Progenitor cell of endocrine pancreas (in vitro differentiated cells): ENCODE data around the gene CLEC3B. TPM values are rescaled to one million over a fixed set of nuclear protein-coding genes. Genes with fewer than 3 reads are reported as not detected.
"Not testable (repeated sequence)": the region's sequence is repeated elsewhere in the genome, so short reads cannot be mapped to it uniquely, and the experiment has no call there.

Source experiments
- DNase-seq: peaks from one replicate; pipeline ENCODE4 v3.0.0; 2021; ENCODE audit warnings: low spot score; ENCODE audit not compliant: unreplicated experiment
- H3K27ac Mint-ChIP-seq: 2 replicates; pipeline ENCODE4 v1.8.0; 2021; ENCODE audit warnings: mild to moderate bottlenecking, moderate library complexity, mixed read lengths
- H3K27me3 Mint-ChIP-seq: 2 replicates; pipeline ENCODE4 v1.8.0; 2021; ENCODE audit warnings: mixed read lengths
- H3K36me3 Mint-ChIP-seq: 2 replicates; pipeline ENCODE4 v1.8.0; 2022; ENCODE audit warnings: mixed read lengths; ENCODE audit not compliant: insufficient read depth
- H3K4me1 Mint-ChIP-seq: 2 replicates; pipeline ENCODE4 v1.8.0; 2021; ENCODE audit warnings: low read depth, mixed read lengths
- H3K4me3 Mint-ChIP-seq: 2 replicates; pipeline ENCODE4 v1.8.0; 2021; ENCODE audit warnings: low read depth, mild to moderate bottlenecking, moderate library complexity, mixed read lengths
- H3K9me3 Mint-ChIP-seq: 2 replicates; pipeline ENCODE4 v1.8.0; 2021; ENCODE audit warnings: low read depth, mixed read lengths
- total RNA-seq: library from RNA; stranded (reverse); gene quantifications from 2 replicates; pipeline ENCODE4 v1.2.1, GENCODE V29; 2021
- TF ChIP-seq, protein P1 (sequence below): fragments of 200-600 bp; sonication (generic); IDR thresholded peaks from one replicate; pipeline ENCODE4 v1.5.0; 2021; ENCODE audit warnings: antibody characterized with exemption, mild to moderate bottlenecking; ENCODE audit not compliant: unreplicated experiment

Gene CLEC3B
- total RNA-seq, 1 donor from 2014 or later: not detected

GRCh38 chr3:44984335-44984734, 41.8 kb upstream of the CLEC3B start:
- peaks cover 9% of the 10 kb centered on the region for H3K36me3 Mint-ChIP-seq
- H3K4me3 Mint-ChIP-seq: no peak overlapping the region
- no peak for DNase-seq
- no peaks in the 10 kb centered on the region for H3K27me3 Mint-ChIP-seq
- no peaks in the 10 kb centered on the region for H3K9me3 Mint-ChIP-seq
- peaks cover 2% of the 10 kb centered on the region for H3K4me1 Mint-ChIP-seq
- H3K27ac Mint-ChIP-seq: no peak overlapping the region
- TF ChIP-seq, protein P1, sequence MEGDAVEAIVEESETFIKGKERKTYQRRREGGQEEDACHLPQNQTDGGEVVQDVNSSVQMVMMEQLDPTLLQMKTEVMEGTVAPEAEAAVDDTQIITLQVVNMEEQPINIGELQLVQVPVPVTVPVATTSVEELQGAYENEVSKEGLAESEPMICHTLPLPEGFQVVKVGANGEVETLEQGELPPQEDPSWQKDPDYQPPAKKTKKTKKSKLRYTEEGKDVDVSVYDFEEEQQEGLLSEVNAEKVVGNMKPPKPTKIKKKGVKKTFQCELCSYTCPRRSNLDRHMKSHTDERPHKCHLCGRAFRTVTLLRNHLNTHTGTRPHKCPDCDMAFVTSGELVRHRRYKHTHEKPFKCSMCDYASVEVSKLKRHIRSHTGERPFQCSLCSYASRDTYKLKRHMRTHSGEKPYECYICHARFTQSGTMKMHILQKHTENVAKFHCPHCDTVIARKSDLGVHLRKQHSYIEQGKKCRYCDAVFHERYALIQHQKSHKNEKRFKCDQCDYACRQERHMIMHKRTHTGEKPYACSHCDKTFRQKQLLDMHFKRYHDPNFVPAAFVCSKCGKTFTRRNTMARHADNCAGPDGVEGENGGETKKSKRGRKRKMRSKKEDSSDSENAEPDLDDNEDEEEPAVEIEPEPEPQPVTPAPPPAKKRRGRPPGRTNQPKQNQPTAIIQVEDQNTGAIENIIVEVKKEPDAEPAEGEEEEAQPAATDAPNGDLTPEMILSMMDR: no peak

GRCh38 chr3:44986330-44986729, 39.8 kb upstream of the CLEC3B start:
- not testable (repeated sequence) for DNase-seq, H3K4me3 Mint-ChIP-seq, H3K27me3 Mint-ChIP-seq, H3K4me1 Mint-ChIP-seq, H3K27ac Mint-ChIP-seq, H3K9me3 Mint-ChIP-seq
- peaks cover 10% of the 10 kb centered on the region for H3K36me3 Mint-ChIP-seq

- peaks cover 2% of the 10 kb centered on the region for H3K4me1 Mint-ChIP-seq
- TF ChIP-seq, protein P1: no peak
- peaks cover 12% of the 10 kb centered on the region for H3K36me3 Mint-ChIP-seq
- H3K27ac Mint-ChIP-seq: no peak overlapping the region
- no peaks in the 10 kb centered on the region for H3K27me3 Mint-ChIP-seq
- no peak for DNase-seq
- H3K4me3 Mint-ChIP-seq: no peak overlapping the region
- H3K9me3 Mint-ChIP-seq: no peaks in the 10 kb centered on the region
Measured at GRCh38 chr3:44987332-44987731, 38.8 kb upstream of the CLEC3B start.

DNA sequence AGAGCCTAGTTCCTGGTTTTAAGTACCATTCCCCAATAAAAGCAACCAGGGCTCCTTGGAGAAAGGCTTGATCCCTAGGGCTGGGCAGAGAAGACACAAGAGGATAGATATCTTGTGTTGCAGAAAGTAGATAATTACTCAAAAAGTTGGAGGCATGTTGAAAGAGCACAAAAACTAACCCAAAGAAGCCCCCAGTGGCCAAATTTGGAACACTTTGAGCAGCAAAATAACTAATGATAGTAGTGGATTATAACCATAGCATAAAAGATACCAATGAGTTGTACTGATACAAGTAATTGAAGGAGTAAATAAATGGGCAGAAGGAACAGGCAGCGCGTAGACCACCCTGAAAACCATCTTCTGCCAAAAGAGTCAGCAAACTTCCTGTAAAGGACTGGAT, 38.0 kb upstream of the CLEC3B start:
- Mint-ChIP-seq H3K4me1 (peaks cover 8% of the 10 kb centered on the region), H3K27me3 (no peaks in the 10 kb centered on the region), H3K27ac (no peak overlapping the region), H3K36me3 (peaks cover 18% of the 10 kb centered on the region), H3K9me3 (no peaks in the 10 kb centered on the region), H3K4me3 (no peak overlapping the region)
- no peak for DNase-seq
- TF ChIP-seq, protein P1: peak; percentile 48

DNA sequence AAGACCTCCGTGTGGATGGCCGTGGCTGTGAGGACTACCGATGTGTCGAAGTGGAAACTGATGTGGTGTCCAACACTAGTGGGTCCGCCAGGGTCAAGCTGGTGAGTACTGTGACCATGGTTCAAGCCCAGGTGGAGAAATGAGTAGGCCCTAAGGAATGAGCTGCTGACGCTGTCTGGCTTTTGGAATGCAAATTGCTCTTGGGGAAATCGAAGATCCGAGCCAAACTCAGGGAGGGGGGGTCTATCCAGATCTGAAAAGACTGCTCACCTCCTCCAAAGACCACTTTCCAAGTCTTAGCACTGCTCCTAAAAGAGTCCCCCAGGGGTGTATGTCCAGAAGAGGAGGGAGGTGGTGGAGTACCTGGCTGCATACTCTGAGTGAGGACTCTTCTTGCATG, 37.0 kb upstream of the CLEC3B start:
- no peak for DNase-seq
- Mint-ChIP-seq H3K4me1 (peaks cover 15% of the 10 kb centered on the region), H3K27me3 (no peaks in the 10 kb centered on the region), H3K9me3 (no peaks in the 10 kb centered on the region), H3K36me3 (peaks cover 20% of the 10 kb centered on the region), H3K27ac (no peak overlapping the region), H3K4me3 (no peak overlapping the region)
- TF ChIP-seq, protein P1: no peak

DNA sequence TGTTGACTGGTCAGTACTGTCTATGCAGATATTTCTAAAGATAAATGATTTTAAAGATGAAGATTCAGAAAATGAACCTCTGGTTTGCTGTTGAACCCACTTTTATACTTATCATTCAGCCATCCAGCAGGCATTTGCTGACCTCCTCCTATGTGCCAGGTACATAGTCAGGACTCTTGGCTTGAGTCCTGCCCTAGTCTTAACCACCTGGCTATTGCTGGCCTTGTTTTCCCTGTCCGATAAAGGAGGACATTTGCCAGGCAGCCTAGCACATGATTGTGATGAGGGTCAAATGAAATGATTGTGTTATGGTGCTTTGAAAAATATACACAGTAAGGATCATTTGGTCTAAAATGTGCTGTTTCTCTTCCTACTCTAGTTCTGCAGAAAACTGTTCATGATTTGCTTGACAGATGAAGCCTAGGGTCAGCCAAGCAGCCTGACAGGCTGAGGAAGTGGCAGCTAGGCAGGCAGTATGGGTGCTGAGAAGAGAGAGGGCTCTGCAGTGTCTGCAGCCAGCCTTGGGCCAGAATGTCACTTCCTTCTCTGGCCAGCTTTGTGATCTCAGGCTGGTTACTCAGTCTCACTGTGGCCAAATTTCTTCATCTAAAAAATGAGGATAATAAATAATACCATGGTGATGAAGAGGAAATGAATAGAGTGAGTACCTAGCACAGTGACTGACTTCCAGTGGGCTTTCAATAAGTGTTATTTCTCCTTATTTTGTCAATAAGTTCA, 36.3 kb upstream of the CLEC3B start:
- no peak overlapping the region for H3K27ac Mint-ChIP-seq

More for the DNA sequence above, 36.3 kb upstream of the CLEC3B start:
- DNase-seq: no peak
- Mint-ChIP-seq H3K27me3 (no peaks in the 10 kb centered on the region), H3K4me1 (peaks cover 18% of the 10 kb centered on the region), H3K36me3 (peaks cover 20% of the 10 kb centered on the region), H3K4me3 (no peak overlapping the region), H3K9me3 (no peaks in the 10 kb centered on the region)
- TF ChIP-seq, protein P1: no peak
